Sigmoid colon (tissue), 7 donors: Measurements from ENCODE around the gene MRPS30. TPM values are rescaled to one million over a fixed set of nuclear protein-coding genes. Genes with fewer than 3 reads are reported as not detected.

ENCODE experiments used
- DNase-seq: peaks from one replicate; pipeline ENCODE4 v3.0.0-alpha.2; 2019
- H3K27ac ChIP-seq, 4 donors: fragments of 200-600 bp; sonication (generic); one replicate each; pipeline ENCODE4 v1.5.1; 2016 to 2019; ENCODE audit warnings: mild to moderate bottlenecking in 1 of 4
- H3K27me3 ChIP-seq, 3 donors: fragments of 200-600 bp; sonication (generic); one replicate each; pipeline ENCODE4 v1.5.1; 2019; ENCODE audit warnings: mild to moderate bottlenecking in 1 of 3
- H3K36me3 ChIP-seq, 4 donors: fragments of 200-600 bp; sonication (generic); one replicate each; pipeline ENCODE4 v1.5.1; 2016 to 2019
- H3K4me1 ChIP-seq, 4 donors: fragments of 200-600 bp; sonication (generic); one replicate each; pipeline ENCODE4 v1.5.1; 2017 to 2019
- H3K4me3 ChIP-seq, 4 donors: fragments of 200-600 bp; sonication (generic); one replicate each; pipeline ENCODE4 v1.5.1; 2017 to 2019; ENCODE audit warnings: mild to moderate bottlenecking in 2 of 4, moderate library complexity in 1 of 4
- H3K9me3 ChIP-seq, 4 donors: fragments of 200-600 bp in 3 of 4; sonication (generic) in 3 of 4; one replicate each; pipeline versions ENCODE4 v1.5.1 to v1.6.1; 2013 to 2019
- EP300 ChIP-seq, 4 donors: sonication (generic); formaldehyde crosslinking; IDR thresholded peaks; one replicate each; pipeline ENCODE4 v1.6.1; 2017; ENCODE audit warnings: antibody characterized with exemption in 4 of 4
- POLR2A ChIP-seq, 2 donors: fragments of 450-650 bp; IDR thresholded peaks; one replicate each; pipeline ENCODE4 v1.6.1; 2016; ENCODE audit warnings: antibody characterized with exemption in 2 of 2, mild to moderate bottlenecking in 2 of 2, moderate library complexity in 2 of 2
- POLR2AphosphoS5 ChIP-seq, 4 donors: sonication (generic); formaldehyde crosslinking; IDR thresholded peaks; one replicate each; pipeline ENCODE4 v1.6.1; 2017; ENCODE audit warnings: antibody characterized with exemption in 4 of 4
- WGBS, 2 donors: extraction: QIAGEN DNeasy Blood & Tissue Kit; methylation state at CpG; one replicate each; pipeline ENCODE4 v1.1.7; 2013; 5-methylcytosine and 5-hydroxymethylcytosine counted together
- intact Hi-C: fragments of 100-400 bp; cut with DNase I; formaldehyde crosslinking; loops from one replicate; pipeline ENCODE4 v1.15.1; 2023
- polyA plus RNA-seq, 3 donors: library from polyadenylated mRNA; stranded (reverse); fragments of 200-250 nt; gene quantifications; one replicate each; pipeline ENCODE4 v1.2.3, GENCODE V29; 2013
- total RNA-seq, 4 donors: library from RNA; depleted of rRNA; stranded (reverse); fragments of >200 nt; gene quantifications; one replicate each; pipeline ENCODE4 v1.1.0, GENCODE V29; 2016
- TF ChIP-seq, protein P1 (sequence below), 4 experiments: fragments of 450-650 bp in 3 of 4; fragments of 200-600 bp in 1 of 4; IDR thresholded peaks; one replicate each; pipeline ENCODE4 v1.5.1; 2016 to 2019; ENCODE audit warnings: antibody characterized with exemption in 4 of 4, mild to moderate bottlenecking in 3 of 4, moderate library complexity in 2 of 4
- donor health status: healthy with polysubstance abuse.
- donor health status: Bipolar disorder and iron deficiency.
- donor health status: healthy.

MRPS30 gene
- total and polyA plus RNA-seq, 7 donors: 19.8 to 66.4 (median 58.2) TPM

DNA sequence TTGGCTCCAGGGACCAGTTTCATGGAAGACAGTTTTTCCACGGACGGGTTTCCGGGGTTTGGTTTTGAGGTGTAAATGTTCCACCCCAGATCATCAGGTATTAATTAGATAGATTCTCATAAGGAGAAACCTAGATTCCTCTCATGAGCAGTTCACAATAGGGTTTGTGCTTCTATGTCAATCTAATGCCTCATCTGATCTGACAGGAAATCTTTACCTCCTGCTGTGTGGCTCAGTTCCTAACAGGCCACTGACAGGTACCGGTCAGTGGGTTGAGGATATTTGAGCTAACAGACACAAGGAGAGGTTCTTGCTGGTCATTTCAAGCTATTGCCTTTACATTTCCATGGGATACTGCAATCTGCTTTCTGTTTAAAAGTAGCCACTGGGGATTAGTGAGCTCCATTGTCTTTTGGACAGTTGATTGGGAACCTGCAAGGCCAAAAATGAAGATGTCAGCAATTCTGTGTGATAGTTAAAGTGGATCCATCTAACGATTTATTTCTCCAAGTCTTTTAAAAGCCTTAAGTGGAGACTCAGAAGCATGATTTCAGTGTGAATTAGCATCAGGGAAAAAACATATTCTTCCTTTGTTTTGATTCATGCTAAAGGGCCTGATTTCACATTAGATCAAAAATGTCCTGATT is 38.6 kb downstream of the MRPS30 start:
- Histone ChIP-seq H3K4me3 (no peak overlapping the region), H3K27me3 (no peaks in the 10 kb centered on the region), H3K27ac (no peak overlapping the region), H3K4me1 (no peaks in the 10 kb centered on the region), H3K9me3 (no peaks in the 10 kb centered on the region), H3K36me3 (no peaks in the 10 kb centered on the region)
- TF ChIP-seq POLR2A (IDR thresholded peaks at IDR 0.05): no peak
- TF ChIP-seq, protein P1, sequence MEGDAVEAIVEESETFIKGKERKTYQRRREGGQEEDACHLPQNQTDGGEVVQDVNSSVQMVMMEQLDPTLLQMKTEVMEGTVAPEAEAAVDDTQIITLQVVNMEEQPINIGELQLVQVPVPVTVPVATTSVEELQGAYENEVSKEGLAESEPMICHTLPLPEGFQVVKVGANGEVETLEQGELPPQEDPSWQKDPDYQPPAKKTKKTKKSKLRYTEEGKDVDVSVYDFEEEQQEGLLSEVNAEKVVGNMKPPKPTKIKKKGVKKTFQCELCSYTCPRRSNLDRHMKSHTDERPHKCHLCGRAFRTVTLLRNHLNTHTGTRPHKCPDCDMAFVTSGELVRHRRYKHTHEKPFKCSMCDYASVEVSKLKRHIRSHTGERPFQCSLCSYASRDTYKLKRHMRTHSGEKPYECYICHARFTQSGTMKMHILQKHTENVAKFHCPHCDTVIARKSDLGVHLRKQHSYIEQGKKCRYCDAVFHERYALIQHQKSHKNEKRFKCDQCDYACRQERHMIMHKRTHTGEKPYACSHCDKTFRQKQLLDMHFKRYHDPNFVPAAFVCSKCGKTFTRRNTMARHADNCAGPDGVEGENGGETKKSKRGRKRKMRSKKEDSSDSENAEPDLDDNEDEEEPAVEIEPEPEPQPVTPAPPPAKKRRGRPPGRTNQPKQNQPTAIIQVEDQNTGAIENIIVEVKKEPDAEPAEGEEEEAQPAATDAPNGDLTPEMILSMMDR (IDR thresholded peaks at IDR 0.05): no peak
- no peak for TF ChIP-seq EP300 (IDR thresholded peaks at IDR 0.05)
- no peak for TF ChIP-seq POLR2AphosphoS5 (IDR thresholded peaks at IDR 0.05)
- intact Hi-C loops: no loop called here
- no peak for DNase-seq
- 90 to 94% methylated on average over 5 of the region's 5 CpGs for WGBS, 2 donors

DNA sequence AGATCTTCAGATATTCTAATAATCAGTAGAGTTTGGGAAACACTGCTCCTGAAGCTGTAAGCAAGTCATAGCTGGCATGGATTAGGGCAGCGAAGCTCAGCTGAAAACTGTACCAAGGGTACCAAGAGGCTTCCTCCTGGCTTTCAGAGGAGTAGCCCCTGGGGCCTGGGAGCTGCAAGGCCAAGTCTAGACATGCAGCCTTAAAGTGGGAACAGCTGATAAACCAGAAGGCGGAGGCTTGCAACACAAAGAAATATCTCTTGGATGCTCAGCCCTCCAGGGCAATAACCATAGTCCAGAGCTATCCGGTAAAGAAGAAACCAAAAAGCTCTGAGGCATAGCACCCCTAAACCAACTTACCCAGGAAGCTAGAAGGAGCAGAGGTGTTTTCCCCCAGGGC is 51.5 kb downstream of the MRPS30 start:
- Histone ChIP-seq H3K4me1 (no peaks in the 10 kb centered on the region), H3K27me3 (no peaks in the 10 kb centered on the region), H3K9me3 (no peaks in the 10 kb centered on the region), H3K27ac (no peak overlapping the region), H3K36me3 (no peaks in the 10 kb centered on the region), H3K4me3 (no peak overlapping the region)
- WGBS, 2 donors: 90 to 93% methylated on average over 3 of the region's 3 CpGs
- no peak for TF ChIP-seq EP300 (IDR thresholded peaks at IDR 0.05)
- TF ChIP-seq POLR2AphosphoS5 (IDR thresholded peaks at IDR 0.05): no peak
- no peak for TF ChIP-seq POLR2A (IDR thresholded peaks at IDR 0.05)
- TF ChIP-seq, protein P1 (IDR thresholded peaks at IDR 0.05): no peak
- intact Hi-C loops: no loop called here
- DNase-seq: no peak

DNA sequence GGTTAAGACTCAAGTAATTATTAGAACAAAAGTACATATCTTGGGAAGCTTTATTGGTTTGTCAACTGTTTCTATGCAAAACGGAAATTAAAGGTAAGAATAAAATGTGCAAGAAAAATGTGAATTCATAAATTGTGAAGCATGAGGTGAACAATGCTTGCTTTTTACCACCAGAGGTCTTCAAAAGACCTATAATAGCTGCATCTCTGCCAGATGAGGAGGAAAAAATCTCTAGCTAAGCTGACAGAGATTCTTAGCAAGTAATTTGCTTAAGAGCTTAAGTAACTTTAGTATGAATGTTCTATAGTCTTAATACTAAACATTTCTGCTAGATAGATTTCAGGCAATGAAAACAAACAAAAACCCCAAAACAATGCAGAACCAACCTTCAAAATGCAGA is 54.1 kb downstream of the MRPS30 start:
- TF ChIP-seq, protein P1 (IDR thresholded peaks at IDR 0.05): no peak
- TF ChIP-seq POLR2AphosphoS5 (IDR thresholded peaks at IDR 0.05) (no peak), POLR2A (IDR thresholded peaks at IDR 0.05) (no peak), EP300 (IDR thresholded peaks at IDR 0.05) (no peak)
- WGBS, 2 donors: 56 to 61% methylated on average over 1 of the region's 1 CpG

More for the DNA sequence above, 54.1 kb downstream of the MRPS30 start:
- Histone ChIP-seq H3K4me3 (no peak overlapping the region), H3K4me1 (no peaks in the 10 kb centered on the region), H3K27ac (no peak overlapping the region), H3K36me3 (no peaks in the 10 kb centered on the region), H3K27me3 (no peaks in the 10 kb centered on the region), H3K9me3 (no peaks in the 10 kb centered on the region)
- intact Hi-C loops: no loop called here
- no peak for DNase-seq
